Calu3 (cell line): Measurements from ENCODE around the gene XPNPEP1. TPM values are rescaled to one million over a fixed set of nuclear protein-coding genes. Genes with fewer than 3 reads are reported as not detected.

ENCODE experiments used
- BruUV-seq: library from RNA; stranded (reverse); fragments of 400-500 nt; replicated peaks from 2 replicates; lab custom pipeline; 2021; lab: Mats Ljungman, UMichigan
- CTCF ChIA-PET: fragments of 300-600 bp; sonication (Branson Sonifier 250); formaldehyde crosslinking; loops from one replicate; lab custom pipeline; 2022; ENCODE audit warnings: antibody characterized with exemption; lab: Charles Lee
- DNase-seq: peaks from one replicate; pipeline ENCODE4 v3.0.0; 2022
- H3K27ac Mint-ChIP-seq: one replicate; pipeline ENCODE4 v1.8.0; 2022; ENCODE audit warnings: mixed read lengths; ENCODE audit not compliant: unreplicated experiment
- H3K27me3 Mint-ChIP-seq: one replicate; pipeline ENCODE4 v1.8.0; 2022; ENCODE audit warnings: mixed read lengths; ENCODE audit not compliant: unreplicated experiment
- H3K36me3 Mint-ChIP-seq: one replicate; pipeline ENCODE4 v1.8.0; 2022; ENCODE audit warnings: mild to moderate bottlenecking, moderate library complexity, mixed read lengths; ENCODE audit not compliant: insufficient read depth, unreplicated experiment
- H3K4me1 Mint-ChIP-seq: one replicate; pipeline ENCODE4 v1.8.0; 2022; ENCODE audit warnings: mild to moderate bottlenecking, low read depth, mixed read lengths; ENCODE audit not compliant: unreplicated experiment
- H3K4me3 Mint-ChIP-seq: one replicate; pipeline ENCODE4 v1.8.0; 2022; ENCODE audit warnings: mild to moderate bottlenecking, low read depth, moderate library complexity, mixed read lengths; ENCODE audit not compliant: unreplicated experiment
- H3K9me3 Mint-ChIP-seq: one replicate; pipeline ENCODE4 v1.8.0; 2022; ENCODE audit warnings: low read depth, mixed read lengths; ENCODE audit not compliant: unreplicated experiment
- CTCF ChIP-seq: fragments of 200-600 bp; IDR thresholded peaks from one replicate; pipeline ENCODE4 v1.8.0; 2022; ENCODE audit warnings: antibody characterized with exemption; ENCODE audit not compliant: unreplicated experiment
- intact Hi-C: fragments of 100-400 bp; cut with micrococcal nuclease; formaldehyde crosslinking; loops from one replicate; pipeline ENCODE4 v1.10.0; 2022; ENCODE audit not compliant: unreplicated experiment
- total RNA-seq: library from RNA; stranded (reverse); gene quantifications from 2 replicates; pipeline ENCODE4 v1.2.3, GENCODE V29; 2022

The XPNPEP1 gene
- total RNA-seq, 1 experiment from 2014 or later, result 50.0 TPM

GRCh38 chr10:109912335-109913281, 10.7 kb downstream of the XPNPEP1 start:
- H3K36me3 Mint-ChIP-seq, result peaks cover 12% of the 10 kb centered on the region
- no peaks in the 10 kb centered on the region for H3K9me3 Mint-ChIP-seq
- intact Hi-C loops, result loop anchor here (2.0 to 10.0 kb wide), 2 partner anchors 62 to 98 kb away; no protein-coding TSS in a partner anchor
- peak overlapping the region; percentile 0 for H3K4me3 Mint-ChIP-seq
- H3K4me1 Mint-ChIP-seq, result peaks cover 48% of the 10 kb centered on the region
- TF ChIP-seq CTCF, result no peak
- BruUV-seq, result no TSS peak
- CTCF ChIA-PET, result interaction anchor here (1.5 kb wide), 1 partner anchor 14 kb away, joined by 4 read pairs; no protein-coding TSS in a partner anchor
- peak overlapping the region; percentile 27 for H3K27ac Mint-ChIP-seq
- no peak for DNase-seq
- no peaks in the 10 kb centered on the region for H3K27me3 Mint-ChIP-seq

- no peak for DNase-seq
- H3K9me3 Mint-ChIP-seq, result no peaks in the 10 kb centered on the region
- H3K27me3 Mint-ChIP-seq, result no peaks in the 10 kb centered on the region
- peak overlapping the region; percentile 0 for H3K4me3 Mint-ChIP-seq
- intact Hi-C loops, result loop anchor here (2.0 to 10.0 kb wide), 2 partner anchors 63 to 99 kb away; no protein-coding TSS in a partner anchor
- no TSS peak for BruUV-seq
- peaks cover 48% of the 10 kb centered on the region for H3K4me1 Mint-ChIP-seq
- peaks cover 12% of the 10 kb centered on the region for H3K36me3 Mint-ChIP-seq
- H3K27ac Mint-ChIP-seq, result no peak overlapping the region
- CTCF ChIA-PET, result no interaction called here
- TF ChIP-seq CTCF, result no peak
These were observed 11.4 kb downstream of the XPNPEP1 start for GRCh38 chr10:109911903-109912302.

- Mint-ChIP-seq H3K9me3 (no peaks in the 10 kb centered on the region), H3K27me3 (no peaks in the 10 kb centered on the region), H3K4me1 (peaks cover 7% of the 10 kb centered on the region), H3K27ac (no peak overlapping the region), H3K4me3 (no peak overlapping the region), H3K36me3 (peaks cover 4% of the 10 kb centered on the region)
- DNase-seq, result no peak
- CTCF ChIA-PET, result no interaction called here
- no peak for TF ChIP-seq CTCF
- intact Hi-C loops, result no loop called here
- no TSS peak for BruUV-seq
These were observed 17.0 kb downstream of the XPNPEP1 start for GRCh38 chr10:109906316-109906715.

GRCh38 chr10:109904397-109904796, 18.9 kb downstream of the XPNPEP1 start:
- no peak for TF ChIP-seq CTCF
- Mint-ChIP-seq H3K4me3 (no peak overlapping the region), H3K27ac (no peak overlapping the region), H3K9me3 (no peaks in the 10 kb centered on the region), H3K36me3 (no peaks in the 10 kb centered on the region), H3K4me1 (peaks cover 7% of the 10 kb centered on the region), H3K27me3 (no peaks in the 10 kb centered on the region)
- intact Hi-C loops, result no loop called here
- DNase-seq, result no peak
- CTCF ChIA-PET, result interaction anchor here (0.7 kb wide), 2 partner anchors 263 to 1607 kb away, joined by 3 to 4 read pairs; no protein-coding TSS in a partner anchor
- BruUV-seq, result no TSS peak
